OCI-LY1 (cell line): Measurements from ENCODE around the gene XRN2.

Experiments used
- H2AFZ ChIP-seq: fragments of 200-600 bp; sonication (generic), shearing (Covaris generic); 2 replicates; pipeline ENCODE4 v1.6.0; 2014; ENCODE audit warnings: antibody characterized with exemption, mild to moderate bottlenecking, low read length
- H3F3A ChIP-seq: fragments of 200-600 bp; sonication (generic), shearing (Covaris generic); 2 replicates; pipeline ENCODE4 v1.6.0; 2014; ENCODE audit warnings: mild to moderate bottlenecking, antibody characterized with exemption, low read length, moderate library complexity; ENCODE audit not compliant: insufficient read depth
- H3K27ac ChIP-seq: fragments of 200-600 bp; sonication (generic); 2 replicates; pipeline ENCODE4 v1.5.1; 2014; ENCODE audit warnings: low read length, mixed run types, mild to moderate bottlenecking, low read depth; ENCODE audit not compliant: poor library complexity, severe bottlenecking
- H3K27me3 ChIP-seq: fragments of 200-600 bp; sonication (generic); 2 replicates; pipeline ENCODE4 v1.6.0; 2014; ENCODE audit warnings: antibody characterized with exemption, mild to moderate bottlenecking, low read length, moderate library complexity; ENCODE audit not compliant: insufficient read depth
- H3K36me3 ChIP-seq: fragments of 200-600 bp; sonication (generic); 2 replicates; pipeline ENCODE4 v1.6.1; 2014; ENCODE audit warnings: mild to moderate bottlenecking, antibody characterized with exemption, low read length, moderate library complexity, mixed read lengths; ENCODE audit not compliant: insufficient read depth
- H3K4me1 ChIP-seq: fragments of 200-600 bp; sonication (generic); 2 replicates; pipeline ENCODE4 v1.5.1; 2014; ENCODE audit warnings: mild to moderate bottlenecking, low read length, moderate library complexity; ENCODE audit not compliant: insufficient read depth, severe bottlenecking
- H3K4me2 ChIP-seq: fragments of 200-600 bp; sonication (generic), shearing (Covaris generic); 2 replicates; pipeline ENCODE4 v1.6.1; 2014; ENCODE audit warnings: low read length
- H3K4me3 ChIP-seq: fragments of 200-600 bp; sonication (generic); 2 replicates; pipeline ENCODE4 v1.5.1; 2014; ENCODE audit warnings: low read length, low read depth, mild to moderate bottlenecking, mixed read lengths; ENCODE audit not compliant: poor library complexity, severe bottlenecking
- H3K79me2 ChIP-seq: fragments of 200-600 bp; shearing (Covaris generic); 2 replicates; pipeline ENCODE4 v1.6.1; 2016; ENCODE audit warnings: mixed run types, low read length, mixed read lengths; ENCODE audit not compliant: insufficient read depth
- H3K9ac ChIP-seq: fragments of 200-600 bp; sonication (generic), shearing (Covaris generic); 2 replicates; pipeline ENCODE4 v1.6.1; 2014; ENCODE audit warnings: mild to moderate bottlenecking, low read length, mixed read lengths
- H3K9me2 ChIP-seq: fragments of 200-600 bp; sonication (generic), shearing (Covaris generic); 2 replicates; pipeline ENCODE4 v1.6.1; 2014; ENCODE audit warnings: low read depth, mild to moderate bottlenecking, low read length, mixed read lengths
- H3K9me3 ChIP-seq: fragments of 200-600 bp; shearing (Covaris generic); 2 replicates; pipeline ENCODE4 v1.6.1; 2014; ENCODE audit warnings: low read length, mixed read lengths
- H4K20me1 ChIP-seq: fragments of 200-600 bp; sonication (generic), shearing (Covaris generic); 2 replicates; pipeline ENCODE4 v1.6.0; 2016; ENCODE audit warnings: mild to moderate bottlenecking, low read length; ENCODE audit not compliant: insufficient read depth
- EZH2 ChIP-seq: fragments of 200-600 bp; sonication (generic), shearing (Covaris generic); IDR thresholded peaks from 2 replicates; pipeline ENCODE4 v1.8.0; 2017; ENCODE audit warnings: borderline replicate concordance, mixed run types, mild to moderate bottlenecking, antibody characterized with exemption, low read length, moderate library complexity, mixed read lengths
- TF ChIP-seq, protein P1 (sequence below): fragments of 200-600 bp; sonication (generic), shearing (Covaris generic); IDR thresholded peaks from 2 replicates; pipeline ENCODE4 v1.5.1; 2017; ENCODE audit warnings: mild to moderate bottlenecking, antibody characterized with exemption, low read length, moderate library complexity, mixed read lengths

Gene XRN2

DNA sequence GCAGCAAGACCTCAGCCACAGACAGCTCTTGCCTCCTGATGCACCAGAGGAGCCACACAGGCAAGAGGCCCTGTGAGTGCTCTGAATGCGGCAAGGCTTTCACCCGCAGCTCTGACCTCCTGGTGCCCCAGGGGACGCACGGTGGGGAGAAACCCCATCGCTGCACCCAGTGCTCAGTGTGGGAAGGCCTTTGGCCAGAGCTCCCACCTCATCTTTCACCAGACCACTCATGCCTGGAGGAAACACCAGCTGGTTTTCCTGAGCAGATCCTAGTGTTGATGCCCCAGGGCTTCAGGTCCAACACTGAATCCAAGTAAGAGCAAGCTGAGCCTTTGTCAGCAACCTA is 37.0 kb upstream of the XRN2 start:
- Histone ChIP-seq H3K4me3 (no peak overlapping the region), H3K9me3 (no peaks in the 10 kb centered on the region), H3K4me1 (no peaks in the 10 kb centered on the region), H3K27me3 (peaks cover 9% of the 10 kb centered on the region; the same call in 1 of the 2 replicates), H3K9me2 (no peaks in the 10 kb centered on the region), H3K79me2 (no peaks in the 10 kb centered on the region), H2AFZ (no peak overlapping the region), H3K27ac (no peak overlapping the region), H3K9ac (no peak overlapping the region), H3K36me3 (no peaks in the 10 kb centered on the region), H3K4me2 (no peak overlapping the region), H4K20me1 (no peaks in the 10 kb centered on the region), H3F3A (no peaks in the 10 kb centered on the region)
- TF ChIP-seq EZH2, result no peak
- TF ChIP-seq, protein P1, sequence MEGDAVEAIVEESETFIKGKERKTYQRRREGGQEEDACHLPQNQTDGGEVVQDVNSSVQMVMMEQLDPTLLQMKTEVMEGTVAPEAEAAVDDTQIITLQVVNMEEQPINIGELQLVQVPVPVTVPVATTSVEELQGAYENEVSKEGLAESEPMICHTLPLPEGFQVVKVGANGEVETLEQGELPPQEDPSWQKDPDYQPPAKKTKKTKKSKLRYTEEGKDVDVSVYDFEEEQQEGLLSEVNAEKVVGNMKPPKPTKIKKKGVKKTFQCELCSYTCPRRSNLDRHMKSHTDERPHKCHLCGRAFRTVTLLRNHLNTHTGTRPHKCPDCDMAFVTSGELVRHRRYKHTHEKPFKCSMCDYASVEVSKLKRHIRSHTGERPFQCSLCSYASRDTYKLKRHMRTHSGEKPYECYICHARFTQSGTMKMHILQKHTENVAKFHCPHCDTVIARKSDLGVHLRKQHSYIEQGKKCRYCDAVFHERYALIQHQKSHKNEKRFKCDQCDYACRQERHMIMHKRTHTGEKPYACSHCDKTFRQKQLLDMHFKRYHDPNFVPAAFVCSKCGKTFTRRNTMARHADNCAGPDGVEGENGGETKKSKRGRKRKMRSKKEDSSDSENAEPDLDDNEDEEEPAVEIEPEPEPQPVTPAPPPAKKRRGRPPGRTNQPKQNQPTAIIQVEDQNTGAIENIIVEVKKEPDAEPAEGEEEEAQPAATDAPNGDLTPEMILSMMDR, result no peak

DNA sequence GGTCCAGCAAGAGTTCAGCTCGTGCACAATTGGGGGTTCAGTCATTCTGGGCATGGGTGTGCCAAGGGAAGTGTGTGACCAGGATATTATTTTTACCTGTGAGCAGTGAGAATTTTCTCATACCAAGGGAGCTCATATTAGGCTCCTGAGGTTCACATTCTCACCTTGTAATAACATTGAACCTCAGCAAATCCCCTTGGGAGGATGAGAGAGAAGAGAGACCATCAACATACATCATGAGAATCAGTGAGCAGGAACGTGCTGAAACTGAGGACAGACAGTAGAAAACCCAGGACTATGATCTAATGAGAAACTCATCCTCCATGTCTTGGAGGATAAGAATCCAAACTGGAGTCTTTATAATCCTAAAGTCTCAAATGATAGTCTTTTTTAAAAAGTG is 33.4 kb upstream of the XRN2 start:
- TF ChIP-seq, protein P1, result no peak
- TF ChIP-seq EZH2, result no peak

DNA sequence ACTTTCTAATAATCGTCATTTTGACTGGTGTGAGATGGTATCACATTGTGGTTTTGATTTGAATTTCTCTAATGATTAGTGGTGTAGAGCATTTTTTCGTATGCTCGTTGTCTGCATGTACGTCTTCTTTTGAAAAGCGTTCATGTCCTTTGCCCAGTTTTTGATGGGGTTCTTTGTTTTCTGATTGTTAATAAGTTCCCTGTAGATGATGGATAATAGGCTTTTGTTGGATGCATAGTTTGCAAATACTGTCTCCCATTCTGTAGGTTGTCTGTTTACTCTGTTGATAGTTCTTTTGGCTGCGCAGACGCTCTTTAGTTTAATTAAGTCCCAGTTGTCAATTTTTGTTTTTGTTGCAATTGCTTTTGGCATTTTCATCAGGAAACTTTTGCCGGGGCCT is 32.3 kb upstream of the XRN2 start:
- Histone ChIP-seq H3K9ac (no peak overlapping the region), H3K4me2 (no peak overlapping the region), H3K79me2 (no peaks in the 10 kb centered on the region), H3K9me2 (no peaks in the 10 kb centered on the region), H3K4me1 (no peaks in the 10 kb centered on the region), H3K27me3 (peaks cover 12% of the 10 kb centered on the region; the same call in 1 of the 2 replicates), H3K9me3 (no peaks in the 10 kb centered on the region), H2AFZ (no peak overlapping the region), H3K4me3 (no peak overlapping the region), H4K20me1 (no peaks in the 10 kb centered on the region), H3K27ac (no peak overlapping the region), H3F3A (no peaks in the 10 kb centered on the region), H3K36me3 (no peaks in the 10 kb centered on the region)
- TF ChIP-seq EZH2, result no peak
- TF ChIP-seq, protein P1, result no peak

More for the DNA sequence above, 33.4 kb upstream of the XRN2 start:
- Histone ChIP-seq H3K9me2 (no peaks in the 10 kb centered on the region), H3K27me3 (peaks cover 12% of the 10 kb centered on the region; the same call in 1 of the 2 replicates), H4K20me1 (no peaks in the 10 kb centered on the region), H3K4me3 (no peak overlapping the region), H3F3A (no peaks in the 10 kb centered on the region), H3K79me2 (no peaks in the 10 kb centered on the region), H3K36me3 (no peaks in the 10 kb centered on the region), H3K9ac (no peak overlapping the region), H2AFZ (no peak overlapping the region), H3K27ac (no peak overlapping the region), H3K4me1 (no peaks in the 10 kb centered on the region), H3K9me3 (no peaks in the 10 kb centered on the region), H3K4me2 (no peak overlapping the region)
